HCT116 (cell line): ENCODE measurements around the gene DNAH5. TPM values are rescaled to one million over a fixed set of nuclear protein-coding genes. Genes with fewer than 3 reads are reported as not detected.

Experiments
- ATAC-seq: fragments of 200-7000 bp; cut with Tn5 transposase; 2 replicates; pipeline ENCODE4 v1.9.1; 2020; ENCODE audit warnings: mild to moderate bottlenecking, moderate library complexity
- BruUV-seq: library from RNA; stranded (reverse); fragments of 400-500 nt; replicated peaks from 2 replicates; lab custom pipeline; 2021; lab: Mats Ljungman, UMichigan
- CTCF ChIA-PET: fragments of 300-600 bp; sonication (Branson Sonifier 250); formaldehyde crosslinking; loops from one replicate; lab custom pipeline; 2021; ENCODE audit warnings: antibody characterized with exemption; lab: Charles Lee
- POLR2A ChIA-PET: fragments of 300-600, 350-600 bp; sonication (Branson Sonifier 250); formaldehyde crosslinking; loops from one replicate; lab custom pipeline; 2021; ENCODE audit warnings: antibody characterized with exemption; lab: Charles Lee
- RAD21 ChIA-PET, 2 experiments: fragments of 300-600 bp; sonication (Branson Sonifier 250); formaldehyde crosslinking; loops; one replicate each; lab custom pipeline; 2023; ENCODE audit warnings: low total read pairs in 2 of 2; ENCODE audit not compliant: uncharacterized antibody in 2 of 2, unreplicated experiment in 2 of 2, low non-redundant PET in 1 of 2; lab: Charles Lee
- DNase-seq: peaks from one replicate; pipeline ENCODE4 v3.0.0-alpha.2; 2010; ENCODE audit warnings: low read depth, low spot score
- H2AFZ ChIP-seq: fragments of 200-600 bp; shearing (Covaris generic), sonication (generic); 2 replicates; pipeline ENCODE4 v1.6.1; 2017; ENCODE audit warnings: low read depth, mixed run types, mixed read lengths, antibody characterized with exemption, low read length; ENCODE audit not compliant: poor library complexity, severe bottlenecking
- H3K27ac ChIP-seq: 2 replicates; pipeline ENCODE4 v1.5.1; 2012; ENCODE audit warnings: low read depth, low read length
- H3K27me3 ChIP-seq: fragments of 200-600 bp; sonication (generic); 2 replicates; pipeline ENCODE4 v1.6.1; 2016; ENCODE audit warnings: mixed run types, low read length, mixed read lengths; ENCODE audit not compliant: insufficient read depth
- H3K36me3 ChIP-seq, 2 experiments: fragments of 200-500 bp in 1 of 2; fragments of 200-600 bp in 1 of 2; sonication (Bioruptor generic) in 1 of 2; sonication (generic) in 1 of 2; 2 replicates each; pipeline versions ENCODE4 v1.5.1 to v1.6.1; 2014 to 2016; ENCODE audit warnings: low read length in 2 of 2, inconsistent platforms in 1 of 2, mixed read lengths in 1 of 2, mixed run types in 1 of 2; ENCODE audit not compliant: insufficient read depth in 2 of 2, control insufficient read depth in 1 of 2
- H3K4me1 ChIP-seq, 2 experiments: fragments of 200-600 bp in 1 of 2; sonication (generic) in 1 of 2; 2 replicates each; pipeline versions ENCODE4 v1.5.1 to v1.6.1; 2012 to 2017; ENCODE audit warnings: low read length in 2 of 2, inconsistent platforms in 1 of 2, mild to moderate bottlenecking in 1 of 2, mixed read lengths in 1 of 2, mixed run types in 1 of 2, moderate library complexity in 1 of 2; ENCODE audit not compliant: insufficient read depth in 2 of 2, control insufficient read depth in 1 of 2
- H3K4me2 ChIP-seq: fragments of 200-600 bp; sonication (generic); 2 replicates; pipeline ENCODE4 v1.6.1; 2017; ENCODE audit warnings: mixed run types, low read length, mixed read lengths
- H3K4me3 ChIP-seq, 2 experiments: fragments of 200-600 bp in 1 of 2; sonication (generic) in 1 of 2; replicated peaks in 1 of 2; 2 replicates each; pipeline ENCODE4 v1.5.1; 2011 to 2016; ENCODE audit warnings: low read length in 2 of 2, control low read depth in 1 of 2, low read depth in 1 of 2, mild to moderate bottlenecking in 1 of 2, mixed read lengths in 1 of 2, mixed run types in 1 of 2
- H3K79me2 ChIP-seq: fragments of 200-600 bp; sonication (generic); 2 replicates; pipeline ENCODE4 v1.6.1; 2017; ENCODE audit warnings: mild to moderate bottlenecking, mixed run types, low read length, moderate library complexity, mixed read lengths; ENCODE audit not compliant: insufficient read depth
- H3K9ac ChIP-seq: fragments of 200-600 bp; sonication (generic); 2 replicates; pipeline ENCODE4 v1.6.1; 2016; ENCODE audit warnings: low read length, mixed read lengths
- H3K9me2 ChIP-seq: fragments of 200-600 bp; sonication (generic), shearing (Covaris generic); 2 replicates; pipeline ENCODE4 v1.6.1; 2017; ENCODE audit warnings: mixed run types, mild to moderate bottlenecking, moderate library complexity; ENCODE audit not compliant: insufficient read depth
- H3K9me3 ChIP-seq, 2 experiments: fragments of 200-500 bp in 1 of 2; fragments of 200-600 bp in 1 of 2; sonication (Bioruptor generic) in 1 of 2; sonication (generic) in 1 of 2; 2 replicates each; pipeline ENCODE4 v1.6.1; 2014 to 2017; ENCODE audit warnings: low read length in 2 of 2, mixed read lengths in 2 of 2, inconsistent platforms in 1 of 2, low read depth in 1 of 2, mild to moderate bottlenecking in 1 of 2, mixed run types in 1 of 2, moderate library complexity in 1 of 2; ENCODE audit not compliant: control insufficient read depth in 1 of 2, insufficient read depth in 1 of 2
- H4K20me1 ChIP-seq: fragments of 200-600 bp; sonication (generic), shearing (Covaris generic); 2 replicates; pipeline ENCODE4 v1.6.1; 2017; ENCODE audit warnings: mixed run types, mild to moderate bottlenecking, moderate library complexity; ENCODE audit not compliant: insufficient read depth
- ELF1 ChIP-seq: IDR thresholded peaks from 2 replicates; pipeline ENCODE4 v1.6.1; 2012; ENCODE audit warnings: low read depth, borderline replicate concordance
- EZH2 ChIP-seq: fragments of 200-600 bp; sonication (generic); IDR thresholded peaks from 2 replicates; pipeline ENCODE4 v1.6.1; 2017; ENCODE audit warnings: antibody characterized with exemption, mixed run types
- EZH2phosphoT487 ChIP-seq: fragments of 200-600 bp; IDR thresholded peaks from 2 replicates; pipeline ENCODE4 v1.6.1; 2018; ENCODE audit warnings: antibody characterized with exemption, borderline replicate concordance
- JUND ChIP-seq: IDR thresholded peaks from 2 replicates; pipeline ENCODE4 v1.6.1; 2012
- POLR2A ChIP-seq: IDR thresholded peaks from 2 replicates; pipeline ENCODE4 v1.7.0; 2011; ENCODE audit warnings: borderline replicate concordance; ENCODE audit not compliant: insufficient read depth, insufficient read length; ENCODE audit errors: extremely low read depth
- POLR2AphosphoS5 ChIP-seq: IDR thresholded peaks from 2 replicates; pipeline ENCODE4 v1.6.1; 2011; ENCODE audit warnings: mild to moderate bottlenecking, low read depth, low read length, moderate library complexity
- SIN3A ChIP-seq: IDR thresholded peaks from 2 replicates; pipeline ENCODE4 v1.6.1; 2012; ENCODE audit warnings: low read depth
- SP1 ChIP-seq: IDR thresholded peaks from 2 replicates; pipeline ENCODE4 v1.6.1; 2012; ENCODE audit warnings: low read depth
- SRF ChIP-seq: IDR thresholded peaks from 2 replicates; pipeline ENCODE4 v1.6.1; 2012; ENCODE audit warnings: low read depth
- TCF7L2 ChIP-seq: IDR thresholded peaks from 2 replicates; pipeline ENCODE4 v1.7.0; 2011; ENCODE audit warnings: borderline replicate concordance, inconsistent platforms; ENCODE audit not compliant: insufficient read depth, insufficient read length; ENCODE audit errors: extremely low read depth
- ZFX ChIP-seq: fragments of 450-650 bp; IDR thresholded peaks from 2 replicates; pipeline ENCODE4 v1.6.1; 2017
- ZNF274 ChIP-seq: fragments of 200-500 bp; sonication (Bioruptor generic); IDR thresholded peaks from 2 replicates; pipeline ENCODE4 v1.6.1; 2014; ENCODE audit warnings: mild to moderate bottlenecking, low read depth, low read length, inconsistent platforms
- intact Hi-C: fragments of 100-400 bp; cut with micrococcal nuclease; formaldehyde crosslinking; loops from 2 replicates; pipeline ENCODE4 v1.10.0; 2022
- total RNA-seq: library from RNA; stranded (reverse); gene quantifications from one replicate; pipeline ENCODE4 v1.2.1, GENCODE V29; 2021; ENCODE audit not compliant: unreplicated experiment
- TF ChIP-seq, protein P1 (sequence below): IDR thresholded peaks from 2 replicates; pipeline ENCODE4 v1.6.1; 2012
- TF ChIP-seq, protein P2 (sequence below): IDR thresholded peaks from 2 replicates; pipeline ENCODE4 v1.6.1; 2012; ENCODE audit warnings: low read depth
- TF ChIP-seq, protein P3 (sequence below): IDR thresholded peaks from 2 replicates; pipeline ENCODE4 v1.6.1; 2012
- TF ChIP-seq, protein P4 (sequence below): IDR thresholded peaks from 2 replicates; pipeline ENCODE4 v1.6.1; 2011; ENCODE audit warnings: mild to moderate bottlenecking, low read length, moderate library complexity; ENCODE audit not compliant: insufficient replicate concordance; ENCODE audit errors: extremely low read depth

The DNAH5 gene
- total RNA-seq, 1 experiment from 2014 or later = 0.37 TPM

DNA sequence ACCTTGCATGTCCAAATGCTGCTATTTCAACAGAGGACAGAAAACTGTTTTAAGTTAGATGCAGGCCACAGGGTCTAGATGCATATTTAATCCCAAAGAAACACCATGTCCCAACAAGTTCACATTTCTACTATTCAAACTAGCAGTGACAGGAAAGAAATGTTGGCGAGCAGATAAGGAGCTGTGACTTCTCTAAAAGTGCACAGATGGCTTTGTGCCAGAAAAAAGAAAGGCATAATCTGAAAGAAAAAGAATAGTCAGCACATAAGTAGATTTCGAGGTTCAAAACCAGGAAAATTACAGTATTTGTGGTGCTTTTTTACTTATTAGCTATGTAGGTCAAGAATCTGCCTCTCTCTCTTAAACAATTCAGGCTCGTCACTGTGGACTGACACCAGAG, 178.3 kb downstream of the DNAH5 start:
- intact Hi-C loops = no loop called here
- RAD21 ChIA-PET = no interaction called here

More for the DNA sequence above, 178.3 kb downstream of the DNAH5 start:
- no peaks in the 10 kb centered on the region for H4K20me1 ChIP-seq
- ATAC-seq (no peak), DNase-seq (no peak)
- no peaks in the 10 kb centered on the region for H3K27me3 ChIP-seq
- no peak overlapping the region for H3K4me2 ChIP-seq
- ChIA-PET CTCF (no interaction called here), POLR2A (no interaction called here)
- peaks cover 0 to 9% of the 10 kb centered on the region in 2 experiments; a peak in 1 of 4 replicates for H3K9me3 ChIP-seq
- H2AFZ ChIP-seq = no peak overlapping the region
- no TSS peak for BruUV-seq
- H3K9ac ChIP-seq = no peak overlapping the region
- H3K36me3 ChIP-seq = no peaks in the 10 kb centered on the region
- no peak overlapping the region for H3K4me3 ChIP-seq
- no peaks in the 10 kb centered on the region for H3K4me1 ChIP-seq
- H3K9me2 ChIP-seq = no peaks in the 10 kb centered on the region
- H3K79me2 ChIP-seq = no peaks in the 10 kb centered on the region
- TF ChIP-seq SIN3A (no peak), JUND (no peak), POLR2AphosphoS5 (no peak), ZFX (no peak), EZH2 (no peak), ELF1 (no peak), SP1 (no peak), TCF7L2 (no peak), POLR2A (no peak), SRF (no peak), ZNF274 (no peak), EZH2phosphoT487 (no peak)
- TF ChIP-seq, protein P1, sequence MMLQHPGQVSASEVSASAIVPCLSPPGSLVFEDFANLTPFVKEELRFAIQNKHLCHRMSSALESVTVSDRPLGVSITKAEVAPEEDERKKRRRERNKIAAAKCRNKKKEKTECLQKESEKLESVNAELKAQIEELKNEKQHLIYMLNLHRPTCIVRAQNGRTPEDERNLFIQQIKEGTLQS = no peak
- TF ChIP-seq, protein P2, sequence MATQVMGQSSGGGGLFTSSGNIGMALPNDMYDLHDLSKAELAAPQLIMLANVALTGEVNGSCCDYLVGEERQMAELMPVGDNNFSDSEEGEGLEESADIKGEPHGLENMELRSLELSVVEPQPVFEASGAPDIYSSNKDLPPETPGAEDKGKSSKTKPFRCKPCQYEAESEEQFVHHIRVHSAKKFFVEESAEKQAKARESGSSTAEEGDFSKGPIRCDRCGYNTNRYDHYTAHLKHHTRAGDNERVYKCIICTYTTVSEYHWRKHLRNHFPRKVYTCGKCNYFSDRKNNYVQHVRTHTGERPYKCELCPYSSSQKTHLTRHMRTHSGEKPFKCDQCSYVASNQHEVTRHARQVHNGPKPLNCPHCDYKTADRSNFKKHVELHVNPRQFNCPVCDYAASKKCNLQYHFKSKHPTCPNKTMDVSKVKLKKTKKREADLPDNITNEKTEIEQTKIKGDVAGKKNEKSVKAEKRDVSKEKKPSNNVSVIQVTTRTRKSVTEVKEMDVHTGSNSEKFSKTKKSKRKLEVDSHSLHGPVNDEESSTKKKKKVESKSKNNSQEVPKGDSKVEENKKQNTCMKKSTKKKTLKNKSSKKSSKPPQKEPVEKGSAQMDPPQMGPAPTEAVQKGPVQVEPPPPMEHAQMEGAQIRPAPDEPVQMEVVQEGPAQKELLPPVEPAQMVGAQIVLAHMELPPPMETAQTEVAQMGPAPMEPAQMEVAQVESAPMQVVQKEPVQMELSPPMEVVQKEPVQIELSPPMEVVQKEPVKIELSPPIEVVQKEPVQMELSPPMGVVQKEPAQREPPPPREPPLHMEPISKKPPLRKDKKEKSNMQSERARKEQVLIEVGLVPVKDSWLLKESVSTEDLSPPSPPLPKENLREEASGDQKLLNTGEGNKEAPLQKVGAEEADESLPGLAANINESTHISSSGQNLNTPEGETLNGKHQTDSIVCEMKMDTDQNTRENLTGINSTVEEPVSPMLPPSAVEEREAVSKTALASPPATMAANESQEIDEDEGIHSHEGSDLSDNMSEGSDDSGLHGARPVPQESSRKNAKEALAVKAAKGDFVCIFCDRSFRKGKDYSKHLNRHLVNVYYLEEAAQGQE = no peak
- TF ChIP-seq, protein P3, sequence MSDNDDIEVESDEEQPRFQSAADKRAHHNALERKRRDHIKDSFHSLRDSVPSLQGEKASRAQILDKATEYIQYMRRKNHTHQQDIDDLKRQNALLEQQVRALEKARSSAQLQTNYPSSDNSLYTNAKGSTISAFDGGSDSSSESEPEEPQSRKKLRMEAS = no peak
- TF ChIP-seq, protein P4, sequence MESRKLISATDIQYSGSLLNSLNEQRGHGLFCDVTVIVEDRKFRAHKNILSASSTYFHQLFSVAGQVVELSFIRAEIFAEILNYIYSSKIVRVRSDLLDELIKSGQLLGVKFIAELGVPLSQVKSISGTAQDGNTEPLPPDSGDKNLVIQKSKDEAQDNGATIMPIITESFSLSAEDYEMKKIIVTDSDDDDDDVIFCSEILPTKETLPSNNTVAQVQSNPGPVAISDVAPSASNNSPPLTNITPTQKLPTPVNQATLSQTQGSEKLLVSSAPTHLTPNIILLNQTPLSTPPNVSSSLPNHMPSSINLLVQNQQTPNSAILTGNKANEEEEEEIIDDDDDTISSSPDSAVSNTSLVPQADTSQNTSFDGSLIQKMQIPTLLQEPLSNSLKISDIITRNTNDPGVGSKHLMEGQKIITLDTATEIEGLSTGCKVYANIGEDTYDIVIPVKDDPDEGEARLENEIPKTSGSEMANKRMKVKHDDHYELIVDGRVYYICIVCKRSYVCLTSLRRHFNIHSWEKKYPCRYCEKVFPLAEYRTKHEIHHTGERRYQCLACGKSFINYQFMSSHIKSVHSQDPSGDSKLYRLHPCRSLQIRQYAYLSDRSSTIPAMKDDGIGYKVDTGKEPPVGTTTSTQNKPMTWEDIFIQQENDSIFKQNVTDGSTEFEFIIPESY = no peak
- no peak overlapping the region for H3K27ac ChIP-seq
